ENCODE measurements around the gene GRAP2.

DNA sequence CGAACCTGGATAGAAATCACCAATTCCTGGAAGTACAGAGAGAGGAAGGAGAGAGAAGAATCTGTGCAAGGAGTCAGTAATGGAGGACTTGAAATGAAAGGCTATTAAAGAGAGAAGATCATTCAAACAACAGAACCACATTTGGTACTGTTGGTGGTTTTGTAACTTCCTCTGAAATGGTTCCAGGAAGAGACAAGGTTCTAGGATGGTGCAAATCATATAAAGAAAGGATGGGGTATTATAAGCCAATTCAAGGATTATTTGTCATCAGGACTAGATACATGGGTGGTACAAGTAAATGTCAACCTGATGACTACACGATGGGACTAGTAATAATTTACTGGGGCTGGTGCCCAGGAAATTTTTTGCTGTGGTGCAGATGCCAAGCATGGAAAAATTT, 30.4 kb downstream of the GRAP2 start:
- TF ChIP-seq, protein P1, sequence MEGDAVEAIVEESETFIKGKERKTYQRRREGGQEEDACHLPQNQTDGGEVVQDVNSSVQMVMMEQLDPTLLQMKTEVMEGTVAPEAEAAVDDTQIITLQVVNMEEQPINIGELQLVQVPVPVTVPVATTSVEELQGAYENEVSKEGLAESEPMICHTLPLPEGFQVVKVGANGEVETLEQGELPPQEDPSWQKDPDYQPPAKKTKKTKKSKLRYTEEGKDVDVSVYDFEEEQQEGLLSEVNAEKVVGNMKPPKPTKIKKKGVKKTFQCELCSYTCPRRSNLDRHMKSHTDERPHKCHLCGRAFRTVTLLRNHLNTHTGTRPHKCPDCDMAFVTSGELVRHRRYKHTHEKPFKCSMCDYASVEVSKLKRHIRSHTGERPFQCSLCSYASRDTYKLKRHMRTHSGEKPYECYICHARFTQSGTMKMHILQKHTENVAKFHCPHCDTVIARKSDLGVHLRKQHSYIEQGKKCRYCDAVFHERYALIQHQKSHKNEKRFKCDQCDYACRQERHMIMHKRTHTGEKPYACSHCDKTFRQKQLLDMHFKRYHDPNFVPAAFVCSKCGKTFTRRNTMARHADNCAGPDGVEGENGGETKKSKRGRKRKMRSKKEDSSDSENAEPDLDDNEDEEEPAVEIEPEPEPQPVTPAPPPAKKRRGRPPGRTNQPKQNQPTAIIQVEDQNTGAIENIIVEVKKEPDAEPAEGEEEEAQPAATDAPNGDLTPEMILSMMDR (IDR thresholded peaks at IDR 0.05), result no peak
- TF ChIP-seq POLR2A (IDR thresholded peaks at IDR 0.05), result no peak
